ENCODE data around the gene IGFN1. TPM values are rescaled to one million over a fixed set of nuclear protein-coding genes. Genes with fewer than 3 reads are reported as not detected.

Gene IGFN1
- total and polyA plus RNA-seq, 2 of the 8 experiments (the other 6 are each of a cell fraction or from before 2014, with no cell fraction given): not detected

- Histone ChIP-seq H2AFZ (ENCODE audit: low read length) (no peak overlapping the region), H4K20me1 (replicated peaks in 1 of 2; ENCODE audit: control insufficient read depth in 1 of 2, insufficient read depth in 2 of 2, low read length in 2 of 2) (no peaks in the 10 kb centered on the region), H3K23me2 (ENCODE audit: low read depth, low read length) (no peaks in the 10 kb centered on the region), H2BK15ac (ENCODE audit: low read length) (no peak overlapping the region), H4K91ac (replicated peaks; ENCODE audit: insufficient read length, low read length) (no peak overlapping the region), H2AK5ac (ENCODE audit: low read depth, low read length) (no peak overlapping the region), H2BK5ac (ENCODE audit: low read depth, low read length) (no peak overlapping the region), H3K9ac (replicated peaks in 1 of 4; ENCODE audit: extremely low read depth in 1 of 4, low read depth in 3 of 4, low read length in 3 of 4) (no peak overlapping the region; a peak in 1 of 7 replicates), H3K23ac (ENCODE audit: insufficient read length) (no peak overlapping the region), H3K9me3 (ENCODE audit: insufficient read depth in 2 of 2, low read depth in 1 of 2, low read length in 1 of 2) (no peaks in the 10 kb centered on the region), H3K56ac (replicated peaks; ENCODE audit: insufficient read length, low read depth, low read length) (no peak overlapping the region), H3K27ac (ENCODE audit: low read depth, low read length) (no peak overlapping the region), H3K18ac (ENCODE audit: extremely low read depth, low read length) (no peak overlapping the region), H3K27me3 (replicated peaks in 1 of 4; ENCODE audit: control insufficient read depth in 3 of 4, extremely low read depth in 1 of 4, insufficient read depth in 3 of 4, low read length in 3 of 4) (no peaks in the 10 kb centered on the region), H3K36me3 (ENCODE audit: control insufficient read depth in 2 of 4, insufficient read depth in 4 of 4, low read length in 3 of 4) (no peaks in the 10 kb centered on the region), H3K14ac (ENCODE audit: insufficient read length) (no peak overlapping the region), H3K79me2 (ENCODE audit: control insufficient read depth in 1 of 2, insufficient read depth in 2 of 2, low read length in 2 of 2) (no peaks in the 10 kb centered on the region), H3K4me2 (ENCODE audit: insufficient read depth in 1 of 2, low read depth in 2 of 2, low read length in 2 of 2) (no peak overlapping the region), H3K4me1 (replicated peaks in 1 of 4; ENCODE audit: control insufficient read depth in 3 of 4, insufficient read depth in 4 of 4, low read length in 3 of 4) (peaks cover 0 to 3% (median 0%) of the 10 kb centered on the region in 4 experiments; a peak in 1 of 7 replicates), H2BK12ac (ENCODE audit: low read depth, low read length) (no peak overlapping the region), H3K4ac (replicated peaks; ENCODE audit: insufficient read length, low read depth, low read length) (no peak overlapping the region), H3K4me3 (ENCODE audit: extremely low read depth in 1 of 4, insufficient read depth in 2 of 4, low read depth in 3 of 4, low read length in 4 of 4) (no peak overlapping the region), H3K79me1 (ENCODE audit: low read depth, low read length) (no peaks in the 10 kb centered on the region), H2BK120ac (replicated peaks; ENCODE audit: low read depth, low read length) (no peak overlapping the region), H4K8ac (ENCODE audit: extremely low read depth, insufficient read depth, low read length) (no peak overlapping the region), H4K5ac (ENCODE audit: insufficient read length, low read depth, low read length) (no peak overlapping the region), H2BK20ac (ENCODE audit: low read length) (no peak overlapping the region)
- TF ChIP-seq ATF3 (IDR thresholded peaks at IDR 0.05; ENCODE audit: insufficient read depth, low read depth, low read length) (0 out of 2 replicates have a peak, but pooled peaks have one; percentile 16), RNF2 (IDR thresholded peaks at IDR 0.05; ENCODE audit: borderline replicate concordance, low read depth, low read length, missing control alignments, poor library complexity, severe bottlenecking) (no peak)
- 96% methylated on average over 7 of the region's 7 CpGs; no CpG with 5 or more reads in 1 of the 2 experiments for WGBS, 2 experiments (ENCODE audit: extremely low coverage in 1 of 2, insufficient coverage in 1 of 2, insufficient read length in 1 of 2, insufficient replicate concordance in 2 of 2, low coverage in 1 of 2, low lambda C conversion rate in 2 of 2, missing lambda C conversion rate in 1 of 2)
- DNase-seq (ENCODE audit: low read depth in 1 of 2, low spot score in 2 of 2) (peak in 1 of 2 experiments; percentile 23), FAIRE-seq (no peak)
- ChIA-PET POLR2A (ENCODE audit: partially characterized antibody) (no interaction called here), CTCF (ENCODE audit: partially characterized antibody) (interaction anchor here (0.7 to 1.4 kb wide), 3 partner anchors 65 to 142 kb away, joined by 3 to 5 read pairs (median 3); partner anchors contain the start of gene TMEM9)
Measured at GRCh38 chr1:201219481-201220387, 29.1 kb downstream of the IGFN1 start.

Data from H1 (cell line).